ENCODE measurements around the gene CFAP73.
A peak's percentile ranks its signal among the peaks of the same experiment; 100 is the strongest.

CFAP73 gene

GRCh38 chr12:113142886-113143332 lies 6.6 kb upstream of the CFAP73 start:
- no peak for DNase-seq (ENCODE audit: low read depth)
- TF ChIP-seq CTCF (conservative IDR thresholded peaks at IDR 0.05; ENCODE audit: low read length) = no peak
- no peak overlapping the region for H3K4me3 ChIP-seq (ENCODE audit: low read length)

GRCh38 chr12:113143959-113144358 lies 5.6 kb upstream of the CFAP73 start:
- no peak for TF ChIP-seq CTCF (conservative IDR thresholded peaks at IDR 0.05; ENCODE audit: low read length)
- DNase-seq (ENCODE audit: low read depth) = no peak
- H3K4me3 ChIP-seq (ENCODE audit: low read length) = no peak overlapping the region

GRCh38 chr12:113144806-113145205 lies 4.7 kb upstream of the CFAP73 start:
- no peak overlapping the region for H3K4me3 ChIP-seq (ENCODE audit: low read length)
- no peak for TF ChIP-seq CTCF (conservative IDR thresholded peaks at IDR 0.05; ENCODE audit: low read length)
- DNase-seq (ENCODE audit: low read depth) = no peak

- DNase-seq (ENCODE audit: low read depth) = peak; percentile 31
Measured at GRCh38 chr12:113145720-113146551, 3.6 kb upstream of the CFAP73 start.

GRCh38 chr12:113146999-113147398 lies 2.5 kb upstream of the CFAP73 start:
- no peak for TF ChIP-seq CTCF (conservative IDR thresholded peaks at IDR 0.05; ENCODE audit: low read length)
- no peak overlapping the region for H3K4me3 ChIP-seq (ENCODE audit: low read length)
- no peak for DNase-seq (ENCODE audit: low read depth)

More at GRCh38 chr12:113145720-113146551, 3.6 kb upstream of the CFAP73 start:
- no peak overlapping the region for H3K4me3 ChIP-seq (ENCODE audit: low read length)
- no peak for TF ChIP-seq CTCF (conservative IDR thresholded peaks at IDR 0.05; ENCODE audit: low read length)

- no peak overlapping the region for H3K4me3 ChIP-seq (ENCODE audit: low read length)
- DNase-seq (ENCODE audit: low read depth) = no peak
- TF ChIP-seq CTCF (conservative IDR thresholded peaks at IDR 0.05; ENCODE audit: low read length) = no peak
Measured at GRCh38 chr12:113151655-113152054, 2.1 kb downstream of the CFAP73 start.

GRCh38 chr12:113152196-113152834 lies 2.8 kb downstream of the CFAP73 start:
- TF ChIP-seq CTCF (conservative IDR thresholded peaks at IDR 0.05; ENCODE audit: low read length) = no peak
- DNase-seq (ENCODE audit: low read depth) = no peak
- H3K4me3 ChIP-seq (ENCODE audit: low read length) = no peak overlapping the region

All from AG10803 (cell line).